Astrocyte (in vitro differentiated cells and primary cell): ENCODE measurements around the gene UNC5CL. TPM values are rescaled to one million over a fixed set of nuclear protein-coding genes. Genes with fewer than 3 reads are reported as not detected.

Experiments
- DNase-seq: peaks from one replicate; pipeline ENCODE4 v3.0.0-alpha.2; 2010; ENCODE audit warnings: low read depth
- FAIRE-seq: peaks from 2 replicates; lab custom pipeline; 2011; peaks lifted over from hg19 to GRCh38; lab: Jason Lieb, UNC
- H2AFZ ChIP-seq: 2 replicates; pipeline ENCODE4 v1.6.0; 2012; ENCODE audit warnings: low read depth, low read length, inconsistent platforms
- H3K27ac ChIP-seq: 2 replicates; pipeline ENCODE4 v1.5.1; 2011; ENCODE audit warnings: low read depth, low read length, inconsistent platforms
- H3K27me3 ChIP-seq: 2 replicates; pipeline ENCODE4 v1.6.0; 2011; ENCODE audit warnings: low read length, inconsistent platforms; ENCODE audit not compliant: insufficient read depth
- H3K36me3 ChIP-seq: 2 replicates; pipeline ENCODE4 v1.5.1; 2011; ENCODE audit warnings: low read length, inconsistent platforms; ENCODE audit not compliant: insufficient read depth
- H3K4me1 ChIP-seq: 2 replicates; pipeline ENCODE4 v1.5.1; 2011; ENCODE audit warnings: low read length, inconsistent platforms; ENCODE audit not compliant: insufficient read depth
- H3K4me2 ChIP-seq: 2 replicates; pipeline ENCODE4 v1.6.0; 2012; ENCODE audit warnings: low read length, inconsistent platforms
- H3K4me3 ChIP-seq: 2 replicates; pipeline ENCODE4 v1.5.1; 2011; ENCODE audit warnings: low read depth, mild to moderate bottlenecking, low read length, inconsistent platforms; ENCODE audit not compliant: insufficient read depth
- H3K79me2 ChIP-seq: 2 replicates; pipeline ENCODE4 v1.6.0; 2012; ENCODE audit warnings: mild to moderate bottlenecking, low read length, inconsistent platforms; ENCODE audit not compliant: insufficient read depth
- H3K9ac ChIP-seq: 2 replicates; pipeline ENCODE4 v1.6.0; 2012; ENCODE audit warnings: mild to moderate bottlenecking, low read length, inconsistent platforms
- H3K9me3 ChIP-seq: 2 replicates; pipeline ENCODE4 v1.5.1; 2012; ENCODE audit warnings: low read depth, mild to moderate bottlenecking, low read length, inconsistent platforms; ENCODE audit not compliant: insufficient read depth
- H4K20me1 ChIP-seq: 2 replicates; pipeline ENCODE4 v1.6.0; 2012; ENCODE audit warnings: low read length, inconsistent platforms; ENCODE audit not compliant: insufficient read depth
- H3K27ac Mint-ChIP-seq: one replicate; pipeline ENCODE4 v1.8.0; 2021; ENCODE audit warnings: mild to moderate bottlenecking, mixed read lengths; ENCODE audit not compliant: unreplicated experiment
- H3K27me3 Mint-ChIP-seq: one replicate; pipeline ENCODE4 v1.8.0; 2021; ENCODE audit warnings: low read depth, mixed read lengths; ENCODE audit not compliant: unreplicated experiment
- H3K36me3 Mint-ChIP-seq: one replicate; pipeline ENCODE4 v1.8.0; 2021; ENCODE audit warnings: low read depth, mixed read lengths; ENCODE audit not compliant: unreplicated experiment
- H3K4me1 Mint-ChIP-seq: one replicate; pipeline ENCODE4 v1.8.0; 2021; ENCODE audit warnings: low read depth, mixed read lengths; ENCODE audit not compliant: unreplicated experiment
- H3K4me3 Mint-ChIP-seq: one replicate; pipeline ENCODE4 v1.8.0; 2021; ENCODE audit warnings: mild to moderate bottlenecking, moderate library complexity, mixed read lengths; ENCODE audit not compliant: unreplicated experiment
- H3K9me3 Mint-ChIP-seq: one replicate; pipeline ENCODE4 v1.8.0; 2021; ENCODE audit warnings: mild to moderate bottlenecking, mixed read lengths; ENCODE audit not compliant: unreplicated experiment
- CTCF ChIP-seq: IDR thresholded peaks from 2 replicates; pipeline ENCODE4 v1.5.1; 2011; ENCODE audit warnings: low read depth, mild to moderate bottlenecking, inconsistent platforms, low read length, moderate library complexity; ENCODE audit not compliant: insufficient read depth
- EZH2 ChIP-seq: IDR thresholded peaks from 2 replicates; pipeline ENCODE4 v1.6.1; 2012; ENCODE audit warnings: mild to moderate bottlenecking, low read length, inconsistent platforms; ENCODE audit not compliant: insufficient read depth
- total RNA-seq: library from RNA; stranded (reverse); gene quantifications from 2 replicates; pipeline ENCODE4 v1.2.1, GENCODE V29; 2021

UNC5CL gene
- total RNA-seq, 1 donor from 2014 or later: 0.27 TPM

GRCh38 chr6:41025966-41026530, 13.0 kb downstream of the UNC5CL start:
- Histone ChIP-seq H4K20me1 (no peaks in the 10 kb centered on the region), H3K27me3 (no peaks in the 10 kb centered on the region), H3K79me2 (no peaks in the 10 kb centered on the region), H3K4me2 (no peak overlapping the region), H3K4me3 (no peak overlapping the region), H3K9me3 (no peaks in the 10 kb centered on the region), H3K4me1 (peaks cover 8% of the 10 kb centered on the region), H3K27ac (no peak overlapping the region), H3K36me3 (no peaks in the 10 kb centered on the region), H2AFZ (no peak overlapping the region), H3K9ac (no peak overlapping the region)
- Mint-ChIP-seq H3K9me3 (no peaks in the 10 kb centered on the region), H3K4me1 (peaks cover 9% of the 10 kb centered on the region), H3K4me3 (no peak overlapping the region), H3K36me3 (no peaks in the 10 kb centered on the region), H3K27ac (no peak overlapping the region), H3K27me3 (peaks cover 5% of the 10 kb centered on the region)
- FAIRE-seq: no peak
- TF ChIP-seq CTCF (no peak), EZH2 (no peak)
- no peak for DNase-seq

- H3K36me3 ChIP-seq: no peaks in the 10 kb centered on the region
- H3K27ac ChIP-seq: no peak overlapping the region
- H3K36me3 Mint-ChIP-seq: peaks cover 3% of the 10 kb centered on the region
- TF ChIP-seq EZH2: no peak
- no peak for TF ChIP-seq CTCF
- H3K9me3 Mint-ChIP-seq: peaks cover 2% of the 10 kb centered on the region
- H4K20me1 ChIP-seq: no peaks in the 10 kb centered on the region
- peaks cover 5% of the 10 kb centered on the region for H3K27me3 Mint-ChIP-seq
- H3K27ac Mint-ChIP-seq: no peak overlapping the region
- peaks cover 9% of the 10 kb centered on the region for H3K4me1 Mint-ChIP-seq
- no peak overlapping the region for H3K4me3 ChIP-seq
- FAIRE-seq (no peak), DNase-seq (no peak)
- no peaks in the 10 kb centered on the region for H3K27me3 ChIP-seq
- H3K79me2 ChIP-seq: no peaks in the 10 kb centered on the region
- no peaks in the 10 kb centered on the region for H3K9me3 ChIP-seq
- H2AFZ ChIP-seq: no peak overlapping the region
- peaks cover 8% of the 10 kb centered on the region for H3K4me1 ChIP-seq
- H3K4me3 Mint-ChIP-seq: no peak overlapping the region
- no peak overlapping the region for H3K4me2 ChIP-seq
- no peak overlapping the region for H3K9ac ChIP-seq
Observed at GRCh38 chr6:41023114-41023513, 15.9 kb downstream of the UNC5CL start.

GRCh38 chr6:41022294-41022693, 16.7 kb downstream of the UNC5CL start:
- FAIRE-seq: no peak

More at GRCh38 chr6:41022294-41022693, 16.7 kb downstream of the UNC5CL start:
- Histone ChIP-seq H3K9ac (no peak overlapping the region), H3K36me3 (no peaks in the 10 kb centered on the region), H3K4me3 (no peak overlapping the region), H3K4me1 (peaks cover 2% of the 10 kb centered on the region), H3K4me2 (no peak overlapping the region), H3K9me3 (no peaks in the 10 kb centered on the region), H3K27ac (no peak overlapping the region), H3K27me3 (no peaks in the 10 kb centered on the region), H3K79me2 (no peaks in the 10 kb centered on the region), H2AFZ (no peak overlapping the region), H4K20me1 (no peaks in the 10 kb centered on the region)
- DNase-seq: peak; percentile 8
- TF ChIP-seq CTCF (no peak), EZH2 (no peak)
- H3K4me3 Mint-ChIP-seq: no peak overlapping the region
- H3K36me3 Mint-ChIP-seq: peaks cover 3% of the 10 kb centered on the region
- peaks cover 5% of the 10 kb centered on the region for H3K27me3 Mint-ChIP-seq
- peaks cover 9% of the 10 kb centered on the region for H3K4me1 Mint-ChIP-seq
- peak overlapping the region; percentile 21 for H3K27ac Mint-ChIP-seq
- peaks cover 2% of the 10 kb centered on the region for H3K9me3 Mint-ChIP-seq
